NCI-H1092 treated with DMSO at 0.1 percent for 48 hours (cell line): Measurements from ENCODE around the gene NET1.
"Not testable (repeated sequence)": the region's sequence is repeated elsewhere in the genome, so short reads cannot be mapped to it uniquely, and the experiment has no call there.

Source experiments
- DNase-seq: peaks from one replicate; lab custom pipeline; 2025; lab: John Stamatoyannopoulos, UW

Gene NET1

DNA sequence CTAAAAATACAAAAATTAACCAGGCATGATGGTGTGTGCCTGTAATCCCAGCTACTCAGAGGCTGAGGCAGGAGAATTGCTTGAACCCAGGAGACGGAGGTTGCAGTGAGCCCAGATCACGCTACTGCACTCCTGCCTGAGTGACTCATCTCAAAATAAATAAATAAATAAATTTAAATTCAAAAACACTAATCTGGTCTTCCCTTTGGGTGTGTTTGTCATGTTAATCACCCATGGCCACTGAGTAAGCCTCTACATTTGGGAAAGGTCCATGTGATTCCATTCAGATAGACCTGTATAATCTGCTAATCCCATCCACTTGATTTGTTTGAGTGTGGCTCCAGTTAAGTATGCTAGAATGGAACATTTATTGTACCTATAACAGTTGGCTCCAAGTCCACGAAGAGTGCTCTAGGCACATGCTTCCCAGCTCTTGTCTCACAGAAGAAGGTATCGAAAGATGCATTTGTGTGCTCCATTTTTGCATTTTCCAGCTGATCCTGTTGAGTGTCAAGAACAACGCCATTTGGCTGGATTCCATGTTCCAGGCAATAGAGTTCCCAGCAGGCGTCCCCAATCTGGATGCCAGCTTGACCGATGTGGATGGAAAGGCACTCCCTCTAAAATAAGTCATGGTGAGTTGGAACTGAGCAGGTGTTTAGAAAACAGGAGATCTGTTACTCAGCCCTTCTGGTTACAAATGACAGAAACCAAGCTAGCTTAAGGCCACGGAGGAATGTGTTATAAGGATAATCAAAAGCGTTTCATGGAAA is 11.7 kb upstream of the NET1 start:
- DNase-seq, result peak; percentile 82

DNA sequence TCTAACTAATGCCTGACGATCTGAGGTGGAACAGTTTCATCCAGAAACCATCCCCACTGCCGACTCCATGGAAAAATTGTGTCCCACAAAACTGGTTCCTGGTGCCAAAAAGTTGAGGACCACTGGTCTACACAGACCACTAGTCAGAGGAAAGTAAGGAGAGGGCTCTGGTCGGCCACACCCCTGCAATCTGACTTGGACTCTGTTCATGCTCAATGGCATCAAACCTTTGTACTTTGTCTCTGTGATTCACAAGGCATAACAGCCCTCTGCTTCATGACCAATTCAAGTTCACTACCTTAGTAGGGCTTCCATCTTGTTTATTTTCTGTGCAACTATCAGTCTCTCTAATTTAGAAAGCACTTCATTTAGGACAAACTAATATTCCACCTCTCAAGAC is 9.6 kb upstream of the NET1 start:
- no peak for DNase-seq

DNA sequence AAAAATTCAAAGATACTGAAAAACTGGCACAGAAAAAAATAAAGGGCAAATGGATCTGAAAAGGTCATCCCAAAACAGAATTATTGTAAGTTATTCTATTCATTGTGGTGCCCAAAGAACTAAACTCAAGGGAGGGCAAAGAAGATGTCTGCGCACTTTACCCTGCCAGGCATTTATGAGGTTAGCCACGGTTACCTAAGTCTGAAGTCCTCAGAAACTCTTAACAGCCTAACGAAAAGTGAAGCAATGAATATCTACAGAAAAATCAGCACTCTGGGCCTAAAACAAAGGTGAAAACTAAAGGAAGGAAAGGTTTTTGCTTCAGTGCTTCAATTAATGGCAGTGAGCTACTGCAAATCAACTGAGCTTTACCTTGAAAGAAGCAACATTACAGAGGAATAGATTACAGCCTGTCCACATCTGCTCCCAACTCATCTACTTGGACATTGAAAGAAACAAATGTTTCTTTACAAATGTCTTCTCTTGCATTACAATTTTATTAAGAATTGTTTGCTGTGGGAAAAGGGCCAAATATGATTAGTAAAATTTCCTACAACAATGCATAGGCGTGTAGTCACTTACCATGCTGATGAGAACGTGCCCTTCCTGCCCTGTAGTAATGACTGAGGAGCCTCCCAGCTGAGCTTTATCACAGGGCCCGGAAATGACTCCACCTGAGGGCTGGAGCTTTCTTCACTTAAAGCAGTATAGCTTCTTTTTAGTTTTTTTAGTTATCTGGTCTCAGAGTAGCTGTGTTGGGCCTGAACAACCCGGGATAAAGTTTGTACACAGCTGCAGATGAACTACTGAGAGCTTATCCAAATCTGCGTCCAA is 7.9 kb upstream of the NET1 start, which contains the start of gene TUBAL3:
Gene TUBAL3 (minus strand): TSS at position 621 of the 834 bp plus-strand sequence. CDS start 36 bp downstream, at position 585.
- no peak for DNase-seq

GRCh38 chr10:5406918-5407317 is 5.4 kb upstream of the NET1 start:
- DNase-seq, result no peak

DNA sequence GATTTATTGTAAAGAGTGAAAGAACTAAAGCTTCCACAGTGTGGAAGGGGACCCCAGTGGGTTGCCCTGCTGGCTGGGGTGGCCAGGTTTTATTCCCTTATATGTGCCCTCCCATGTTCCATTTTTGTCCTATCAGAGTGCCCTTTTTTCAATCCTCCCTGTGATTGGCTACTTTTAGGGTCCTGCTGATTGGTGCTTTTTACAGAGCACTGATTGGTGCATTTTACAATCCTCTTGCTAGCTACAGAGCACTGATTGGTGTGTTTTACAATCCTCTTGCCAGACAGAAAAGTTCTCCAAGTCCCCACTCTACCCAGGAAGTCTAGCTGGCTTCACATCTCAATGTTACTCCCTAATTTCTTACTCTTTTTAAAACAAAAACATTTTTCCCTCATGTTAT is 1.6 kb upstream of the NET1 start:
- DNase-seq, result not testable (repeated sequence)

DNA sequence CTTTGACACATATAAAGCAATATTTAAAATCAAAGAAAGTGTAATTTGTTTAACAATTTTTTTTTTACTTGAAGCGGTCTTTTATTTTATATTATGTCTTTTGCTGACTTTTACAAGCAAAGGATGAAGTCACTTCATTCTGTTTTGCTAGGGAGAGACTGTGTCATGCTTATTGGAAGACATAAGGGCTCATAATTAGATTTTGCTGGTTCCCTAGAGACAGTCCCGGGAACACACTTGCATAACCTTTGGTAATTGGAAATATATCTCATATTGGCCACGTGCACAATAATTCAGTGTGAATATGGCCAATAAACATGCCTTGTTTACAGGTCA is 448 bp upstream of the NET1 start:
- peak; percentile 37 for DNase-seq

GRCh38 chr10:5413012-5413938 is 918 bp downstream of the NET1 start:
- peak; percentile 8 for DNase-seq

GRCh38 chr10:5416981-5417380 is 4.6 kb downstream of the NET1 start:
- DNase-seq, result no peak

DNA sequence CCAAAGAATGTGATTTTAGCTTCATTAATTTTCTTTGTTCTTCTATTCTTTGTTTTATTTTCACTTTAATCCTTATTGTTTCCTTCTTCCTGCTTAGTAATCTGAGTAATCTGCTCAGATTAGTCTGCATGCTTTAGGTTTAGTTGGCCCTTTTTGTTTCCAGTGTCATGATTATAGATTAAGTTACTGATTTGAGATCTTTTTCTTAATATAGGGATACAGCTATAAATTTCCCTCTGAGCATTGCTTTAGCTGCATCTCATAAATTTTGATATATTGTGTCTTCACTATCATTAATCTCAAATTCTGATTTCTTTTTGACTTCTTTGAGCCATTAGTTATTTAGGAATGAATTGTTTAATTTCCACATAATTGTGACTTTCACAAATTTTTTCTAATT is 6.2 kb downstream of the NET1 start:
- no peak for DNase-seq

DNA sequence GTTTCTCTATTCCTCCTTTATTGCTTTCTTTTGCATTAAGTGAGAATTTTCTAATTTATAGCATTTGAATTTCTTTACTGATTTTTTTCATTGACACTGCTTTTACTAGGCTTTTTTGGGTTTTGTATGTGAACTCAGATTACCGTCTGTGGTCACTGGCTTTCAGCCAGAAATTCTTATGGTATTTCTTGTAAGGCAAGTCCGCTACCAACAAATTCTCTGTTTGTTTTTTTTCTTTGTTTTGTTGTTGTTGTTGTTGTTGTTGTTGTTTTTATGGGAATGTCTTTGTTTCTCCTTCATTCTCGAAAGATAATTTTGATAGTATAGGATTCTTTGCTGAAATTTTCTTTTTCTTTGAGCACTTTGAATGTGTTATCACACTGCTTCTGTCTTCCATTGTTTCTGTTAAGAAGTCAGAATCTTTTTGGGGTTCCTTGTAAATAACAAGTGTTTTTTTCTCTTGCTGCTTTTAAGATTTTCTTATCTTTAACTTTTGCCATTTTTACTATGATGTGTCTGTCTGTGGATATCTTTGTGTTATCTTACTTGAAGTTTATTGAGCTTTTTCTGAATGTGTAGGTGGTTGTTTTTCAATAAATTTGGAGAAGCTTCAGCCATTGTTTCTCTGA is 7.2 kb downstream of the NET1 start:
- no peak for DNase-seq

- DNase-seq, result no peak
These were observed 11.4 kb downstream of the NET1 start for GRCh38 chr10:5423771-5424170.

- no peak for DNase-seq
These were observed 12.4 kb downstream of the NET1 start for GRCh38 chr10:5424751-5425150.

GRCh38 chr10:5428133-5428532 is 15.8 kb downstream of the NET1 start:
- no peak for DNase-seq

DNA sequence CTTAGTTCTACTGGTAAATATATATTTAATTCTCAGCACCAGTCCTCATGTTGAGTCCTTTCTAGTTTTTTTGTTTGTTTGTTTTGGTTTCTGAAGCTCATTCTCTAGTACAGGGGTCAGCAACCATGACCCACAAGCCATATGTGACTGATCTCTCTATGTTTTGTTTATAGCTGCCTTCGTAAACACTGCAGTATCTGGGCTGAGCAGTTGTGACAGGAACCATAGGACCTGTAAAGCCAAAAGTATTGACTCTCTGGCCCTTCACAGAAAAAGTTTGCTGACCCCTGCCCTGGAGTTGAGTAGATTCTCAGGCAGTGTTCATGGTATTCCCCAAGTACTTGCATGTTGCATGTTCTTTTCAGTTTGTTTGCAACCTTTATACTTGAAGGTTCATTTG is 20.8 kb downstream of the NET1 start:
- no peak for DNase-seq

DNA sequence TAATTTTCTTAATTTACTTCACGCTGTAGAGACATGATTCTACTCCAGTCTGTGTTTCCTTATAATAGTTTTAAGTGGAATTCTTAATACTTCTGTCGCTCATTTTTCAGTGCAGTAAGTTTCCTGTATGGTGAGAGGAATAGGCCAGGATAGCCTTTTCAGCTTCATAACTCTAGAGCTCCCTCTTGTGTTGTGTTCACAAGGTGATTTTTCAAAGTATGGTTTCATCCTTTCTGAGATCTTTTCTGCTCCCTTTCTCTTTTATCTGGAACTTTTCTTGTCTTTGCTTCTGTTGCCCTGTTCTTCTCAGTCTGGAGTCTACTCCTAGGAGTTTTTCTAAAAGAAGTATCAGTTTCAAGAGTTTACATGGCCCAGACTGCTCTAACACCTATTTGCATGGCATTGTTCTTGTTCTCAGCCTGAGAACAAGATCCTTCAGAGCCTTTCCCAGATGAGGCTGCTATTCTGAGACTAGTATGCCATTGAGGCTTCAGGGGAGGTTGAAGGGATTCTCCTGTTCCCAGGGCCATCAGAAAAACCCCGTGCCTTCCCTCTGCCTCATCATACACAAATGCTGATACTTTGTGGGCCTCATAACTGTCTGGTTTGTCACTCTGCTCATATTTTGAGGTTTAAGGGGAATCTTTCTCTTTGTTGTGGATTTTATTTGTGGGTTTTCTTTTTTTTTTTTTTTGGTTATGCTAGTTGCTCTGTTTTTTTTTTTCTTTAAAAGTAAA is 21.8 kb downstream of the NET1 start:
- peak; percentile 54 for DNase-seq

GRCh38 chr10:5435328-5435727 is 23.0 kb downstream of the NET1 start:
- no peak for DNase-seq

DNA sequence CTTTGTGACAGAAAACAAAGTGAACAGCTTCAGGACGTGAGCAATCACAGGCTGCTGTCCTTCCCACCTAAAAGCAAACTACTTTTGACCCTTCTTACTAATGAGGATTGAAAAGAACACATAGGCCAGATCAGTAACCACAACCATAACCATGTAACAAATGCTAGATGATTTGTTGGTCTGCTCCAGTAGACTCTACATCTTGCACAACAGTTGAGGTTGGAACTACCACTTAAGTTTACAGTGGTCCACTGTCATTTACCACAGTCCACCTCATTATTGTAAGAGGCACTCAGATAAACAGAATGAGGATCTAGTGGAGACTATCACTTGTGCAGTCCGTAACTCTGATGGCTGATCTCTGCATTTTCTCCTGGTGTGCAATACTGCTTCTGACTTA is 27.8 kb downstream of the NET1 start:
- no peak for DNase-seq

- no peak for DNase-seq
These were observed 28.7 kb downstream of the NET1 start for GRCh38 chr10:5441106-5441505.

DNA sequence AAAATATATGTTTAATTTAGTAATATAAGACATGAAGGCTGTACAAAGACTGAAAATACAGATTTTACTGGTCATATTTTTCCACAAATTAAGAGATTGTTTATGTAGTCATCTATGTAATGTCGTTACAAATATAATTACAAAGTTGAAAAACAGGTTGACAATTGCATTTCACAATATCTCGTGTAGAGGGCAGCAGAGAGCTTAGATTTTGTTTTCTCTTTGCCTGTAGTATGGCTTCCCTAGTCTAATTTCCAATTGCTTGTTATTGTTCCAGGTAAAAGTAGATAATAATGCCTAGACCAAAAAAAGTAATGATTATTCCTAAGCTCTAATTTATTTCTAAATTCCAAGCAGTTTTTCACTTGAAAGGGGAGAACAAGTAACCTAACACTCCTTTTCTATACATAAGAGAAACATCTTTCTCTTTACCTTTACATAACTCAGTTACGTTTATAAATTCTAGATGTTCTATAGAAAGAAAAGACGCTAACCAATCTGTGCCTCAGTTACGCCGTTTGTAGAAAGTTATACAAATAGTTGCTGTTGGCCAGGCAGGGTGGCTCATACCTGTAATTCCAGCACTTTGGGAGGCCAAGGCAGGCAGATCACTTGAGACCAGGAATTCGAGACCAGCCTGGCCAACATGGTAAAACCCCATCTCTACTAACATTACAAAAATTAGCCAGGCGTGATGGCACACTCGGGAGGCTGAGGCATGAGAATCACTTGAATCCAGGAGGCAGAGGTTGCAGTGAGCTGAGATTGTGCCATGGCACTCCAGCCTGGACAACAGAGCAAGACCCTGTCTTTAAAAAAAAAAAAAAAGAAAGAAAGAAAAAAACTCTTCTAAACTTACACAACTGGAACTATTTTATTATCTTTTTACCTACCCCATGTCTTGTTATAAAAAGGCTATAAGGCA is 30.0 kb downstream of the NET1 start:
- peak; percentile 36 for DNase-seq

- DNase-seq, result no peak
These were observed 30.6 kb downstream of the NET1 start for GRCh38 chr10:5442990-5443370.
